LoVo (cell line): ENCODE data around the gene CDC123.
A peak's percentile ranks its signal among the peaks of the same experiment; 100 is the strongest.
"Not testable (repeated sequence)": the region's sequence is repeated elsewhere in the genome, so short reads cannot be mapped to it uniquely, and the experiment has no call there.

ENCODE experiments used
- DNase-seq: peaks from one replicate; pipeline ENCODE4 v3.0.0-alpha.2; 2016; ENCODE audit warnings: low spot score

CDC123 gene, protein sequence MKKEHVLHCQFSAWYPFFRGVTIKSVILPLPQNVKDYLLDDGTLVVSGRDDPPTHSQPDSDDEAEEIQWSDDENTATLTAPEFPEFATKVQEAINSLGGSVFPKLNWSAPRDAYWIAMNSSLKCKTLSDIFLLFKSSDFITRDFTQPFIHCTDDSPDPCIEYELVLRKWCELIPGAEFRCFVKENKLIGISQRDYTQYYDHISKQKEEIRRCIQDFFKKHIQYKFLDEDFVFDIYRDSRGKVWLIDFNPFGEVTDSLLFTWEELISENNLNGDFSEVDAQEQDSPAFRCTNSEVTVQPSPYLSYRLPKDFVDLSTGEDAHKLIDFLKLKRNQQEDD

DNA sequence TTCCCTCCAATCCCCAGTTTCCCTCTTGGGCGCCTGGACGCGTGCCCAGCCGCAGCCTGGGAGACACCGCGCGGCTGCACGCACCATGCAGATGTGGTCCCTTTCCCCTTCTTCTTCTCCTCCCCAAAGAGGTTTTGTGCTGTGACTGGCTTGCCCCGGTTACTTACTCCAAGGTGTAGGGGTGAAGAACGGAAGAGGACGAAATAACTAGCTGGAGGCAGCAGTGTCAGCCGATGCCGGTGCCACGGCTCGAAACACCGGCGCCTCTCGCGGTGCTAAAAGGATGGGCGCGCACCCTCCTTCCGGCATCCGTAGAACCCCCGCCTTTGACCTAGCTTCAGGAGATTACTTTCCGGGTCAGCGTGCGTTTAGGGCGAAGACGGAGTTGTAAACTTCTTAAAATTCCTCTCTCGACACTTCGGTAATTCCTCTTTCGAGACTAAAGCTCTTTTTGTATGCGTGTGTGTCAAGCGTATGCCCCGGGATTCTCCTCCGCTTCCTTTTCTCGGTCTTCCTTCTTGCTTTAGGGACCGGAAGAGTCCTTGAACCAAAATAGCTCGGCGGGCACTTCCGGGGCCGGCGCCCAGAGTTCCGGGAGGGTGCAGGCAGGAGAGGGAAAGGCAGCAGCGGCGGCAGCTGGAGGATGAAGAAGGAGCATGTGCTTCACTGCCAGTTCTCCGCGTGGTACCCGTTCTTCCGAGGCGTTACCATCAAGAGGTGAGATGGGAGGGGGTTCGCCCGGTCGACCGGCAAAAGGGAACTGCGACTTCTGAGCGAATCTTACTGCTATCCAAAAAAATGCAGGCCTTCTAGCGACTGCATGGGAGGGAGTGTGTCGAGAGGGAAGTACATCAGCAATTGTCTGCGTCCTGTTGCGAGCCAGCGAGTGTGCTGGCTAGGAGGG is at the start of gene CDC123, which contains the start of gene NUDT5:
TSS of gene CDC123 (plus strand) at position 586 of the 904 bp plus-strand sequence. CDS start at position 644, 58 bp downstream.
TSS of gene NUDT5 (minus strand) at position 289 of the 904 bp plus-strand sequence. CDS start 9,600 bp downstream, outside the sequence.
- peak; percentile 88 for DNase-seq

DNA sequence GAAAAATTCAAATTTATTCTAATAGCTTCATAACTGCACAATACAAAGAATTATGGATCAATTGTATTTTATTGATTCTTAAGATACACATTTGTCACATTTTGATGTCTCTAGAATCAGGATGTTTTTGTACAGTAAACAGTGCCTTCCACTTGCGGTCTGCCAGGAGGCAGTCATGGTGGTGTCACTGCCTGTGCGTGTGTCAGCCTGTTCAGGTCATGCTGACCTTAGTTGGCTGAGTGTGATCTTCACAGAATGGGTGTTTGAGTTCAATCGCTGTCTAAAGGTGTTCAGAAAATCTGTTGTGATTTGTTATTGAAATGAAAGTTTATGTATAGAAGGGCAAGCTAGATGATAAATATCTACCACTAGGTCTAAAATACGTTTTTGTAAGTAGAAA is 45.8 kb upstream of the CDC123 start:
- DNase-seq, result no peak

DNA sequence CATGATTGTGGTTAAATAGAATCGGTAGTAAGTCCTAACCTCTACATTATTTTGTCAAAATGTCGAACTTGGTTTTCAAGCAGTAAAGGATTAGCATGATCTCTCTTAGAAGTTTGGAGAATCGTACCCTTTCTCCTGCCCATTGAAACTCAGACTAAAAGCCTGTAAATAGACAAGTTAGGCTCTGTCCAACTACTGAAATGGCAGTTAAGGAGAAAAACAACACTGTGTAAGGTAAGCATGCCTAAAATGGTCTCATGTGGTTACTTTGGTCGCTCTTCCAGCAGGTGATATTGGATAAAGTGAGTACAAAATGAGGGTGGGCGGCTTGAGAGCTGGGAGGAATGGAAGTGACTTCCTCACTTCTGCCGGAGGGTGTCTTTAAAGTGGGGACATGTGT is 41.5 kb upstream of the CDC123 start:
- DNase-seq, result no peak

DNA sequence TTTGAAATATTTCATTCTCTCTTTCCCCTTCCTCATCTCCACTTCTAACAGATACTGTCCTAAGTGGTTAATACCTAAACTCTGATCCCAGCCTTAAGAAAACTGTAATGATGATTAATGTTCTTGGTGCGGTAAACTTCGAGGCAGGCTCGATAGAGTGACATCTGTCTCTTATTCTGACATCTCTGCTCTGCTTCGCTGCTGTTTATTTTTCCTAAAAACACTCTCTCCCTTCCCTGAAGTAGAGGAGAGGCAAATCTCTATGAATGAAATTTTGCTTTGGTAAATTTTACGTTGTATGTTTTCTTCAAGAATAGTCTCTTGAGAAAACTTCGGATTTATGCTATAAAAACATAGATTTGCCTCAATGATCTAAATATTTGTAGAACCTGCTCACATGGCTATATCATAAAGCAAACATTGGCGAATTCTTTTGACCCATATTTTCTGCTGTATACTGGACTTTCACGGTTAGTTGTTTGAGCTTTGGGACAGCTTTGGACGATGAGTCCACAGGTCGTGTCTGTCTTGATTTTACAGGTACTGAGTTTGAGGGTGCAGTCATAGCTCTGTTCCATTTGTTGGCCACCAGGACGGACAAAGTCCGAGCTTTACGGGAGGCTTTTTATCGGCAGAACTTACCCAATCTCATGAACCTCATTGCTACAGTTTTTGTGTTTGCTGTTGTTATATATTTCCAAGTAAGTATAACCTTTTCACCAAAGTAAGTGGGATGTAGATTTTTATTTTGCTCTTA is 39.4 kb upstream of the CDC123 start:
- no peak for DNase-seq

DNA sequence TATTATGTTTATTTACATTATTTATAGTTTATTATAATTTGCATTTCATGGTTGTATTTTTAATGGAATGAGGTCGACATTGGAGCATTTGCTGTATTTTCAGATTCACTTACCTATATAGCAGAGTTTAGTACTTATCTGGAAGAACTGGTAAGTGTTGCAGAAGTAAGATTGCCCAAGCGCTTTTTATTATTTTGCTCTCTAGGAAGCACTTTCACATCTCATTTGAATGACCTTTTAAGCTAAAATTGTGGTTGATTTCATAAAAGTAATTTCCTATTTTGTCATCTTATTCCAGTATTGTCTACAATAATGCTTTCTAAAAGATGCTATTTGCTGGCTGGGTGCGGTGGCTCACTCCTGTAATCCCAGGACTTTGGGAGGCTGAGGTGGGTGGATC is 37.9 kb upstream of the CDC123 start:
- DNase-seq, result no peak

DNA sequence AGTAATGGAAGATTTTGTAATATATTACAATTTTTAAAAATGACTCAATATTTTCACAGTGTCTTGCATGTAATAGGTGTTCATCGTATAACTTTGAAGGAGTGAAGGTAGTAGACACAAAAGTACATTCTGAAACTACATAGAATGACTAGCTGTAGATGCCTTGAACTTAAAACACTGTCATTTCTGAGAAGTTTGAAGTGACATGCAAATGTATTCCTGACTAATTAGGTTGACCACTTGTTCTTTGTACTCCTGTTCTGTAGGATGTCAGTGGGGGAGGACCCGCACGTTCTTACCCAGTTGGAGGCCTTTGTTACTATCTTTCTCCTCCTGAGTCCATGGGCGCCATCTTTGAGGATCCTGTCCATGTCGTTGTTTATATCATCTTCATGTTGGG is 35.3 kb upstream of the CDC123 start:
- DNase-seq, result no peak

DNA sequence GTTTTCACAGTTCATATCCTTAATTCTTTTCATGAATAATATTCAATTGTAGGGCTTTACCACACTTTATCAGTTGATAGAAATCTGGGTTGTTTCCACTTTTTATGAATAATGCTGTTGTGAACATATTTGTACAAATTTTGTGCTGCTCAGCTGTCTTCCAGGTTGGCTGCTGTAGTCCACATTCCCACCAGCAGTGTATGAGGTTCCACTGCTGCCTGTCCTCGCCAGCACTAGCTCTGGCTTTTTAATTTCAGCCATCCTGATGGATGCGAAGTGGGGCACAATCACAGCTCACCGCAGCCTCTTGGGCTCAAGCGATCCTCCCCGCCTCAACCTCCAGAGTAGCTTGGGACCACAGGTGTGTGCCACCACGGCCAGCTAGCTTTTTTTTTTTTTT is 33.1 kb upstream of the CDC123 start:
- DNase-seq, result no peak

DNA sequence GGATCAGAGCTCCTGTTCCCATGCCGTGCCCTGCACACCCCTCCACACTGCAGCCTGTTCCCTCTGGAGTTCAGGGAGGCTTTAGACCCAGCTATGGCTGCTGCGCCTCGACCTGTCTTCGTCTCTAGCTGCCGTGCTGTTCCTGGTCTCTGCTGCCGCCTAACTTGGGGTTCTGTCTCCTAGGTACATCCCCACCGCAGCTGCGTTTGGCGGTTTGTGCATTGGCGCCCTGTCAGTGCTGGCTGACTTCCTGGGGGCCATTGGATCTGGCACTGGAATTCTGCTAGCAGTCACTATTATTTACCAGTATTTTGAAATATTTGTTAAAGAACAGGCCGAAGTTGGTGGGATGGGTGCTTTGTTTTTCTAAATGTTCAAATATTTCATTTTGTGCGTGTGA is 31.9 kb upstream of the CDC123 start:
- DNase-seq, result no peak

DNA sequence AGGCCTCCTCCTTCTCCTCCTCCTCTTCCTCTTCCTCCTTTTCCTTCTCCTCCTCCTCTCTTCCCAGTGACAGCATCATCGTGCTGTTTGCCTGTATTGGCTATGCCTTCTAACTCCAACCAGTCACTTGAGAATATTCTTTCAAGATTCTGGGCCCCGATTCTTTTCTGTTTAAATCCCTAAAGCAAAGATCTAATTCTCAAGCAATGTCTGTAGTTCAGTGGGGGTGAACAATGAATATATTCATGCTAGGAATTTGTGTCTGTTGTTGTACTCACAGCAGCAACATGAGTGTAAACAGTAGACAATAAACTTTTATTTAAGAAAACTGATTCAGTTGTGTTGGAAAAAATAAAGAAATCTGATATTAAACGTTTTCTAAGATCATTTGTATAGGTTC is 31.0 kb upstream of the CDC123 start:
- no peak for DNase-seq

DNA sequence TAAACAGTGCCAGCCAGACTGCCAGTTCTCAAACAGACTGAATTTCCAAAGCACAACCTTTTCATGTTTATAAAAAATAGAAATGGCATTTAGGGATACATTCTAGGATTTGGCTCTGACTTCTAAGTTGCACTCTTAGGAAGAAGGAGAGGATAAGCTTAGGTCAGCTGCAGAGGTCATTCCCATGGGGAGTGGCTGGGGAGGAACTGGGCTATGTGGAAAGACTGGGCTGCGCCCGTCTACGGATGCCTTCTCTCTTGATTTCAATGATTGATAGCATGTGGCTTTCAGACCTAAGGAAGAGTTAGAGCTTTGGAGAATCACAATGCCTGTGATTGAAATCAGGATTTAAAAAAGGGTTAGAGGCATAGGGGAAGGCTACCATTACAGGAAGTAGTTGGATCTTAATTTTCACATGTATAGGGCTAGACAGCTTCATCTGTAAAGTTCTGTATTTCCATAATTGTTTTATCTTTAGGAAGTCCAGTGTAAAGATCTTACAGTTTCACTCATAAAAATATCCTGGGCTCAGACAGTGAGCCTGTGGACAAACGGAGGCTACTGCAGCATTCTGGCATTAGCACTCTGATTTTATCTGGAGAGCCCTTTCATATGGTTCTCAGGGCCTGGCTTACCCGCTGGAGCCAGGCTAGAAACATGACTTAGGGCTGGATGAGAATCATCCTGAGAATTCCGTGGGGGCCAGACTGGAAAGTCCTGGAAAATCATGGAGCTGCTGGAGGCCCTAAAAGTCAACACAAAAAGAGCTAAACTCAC is 29.8 kb upstream of the CDC123 start:
- DNase-seq, result no peak

DNA sequence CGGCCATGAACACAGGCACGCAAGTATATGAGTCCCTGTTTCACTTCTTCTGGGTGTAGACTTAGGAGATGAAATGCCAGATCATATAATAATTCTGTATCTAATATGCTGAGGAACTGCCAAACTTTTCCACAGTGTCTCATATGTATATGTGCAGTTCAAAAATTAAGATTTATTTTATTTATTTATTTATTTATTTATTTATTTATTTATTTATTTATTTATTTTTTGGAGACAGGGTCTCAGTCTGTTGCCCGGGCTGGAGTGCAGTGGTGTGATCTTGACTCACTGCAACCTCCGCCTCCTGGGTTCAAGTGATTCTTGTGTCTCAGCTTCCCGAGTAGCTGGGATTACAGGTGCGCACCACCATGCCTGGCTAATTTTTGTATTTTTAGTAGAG is 24.5 kb upstream of the CDC123 start:
- not testable (repeated sequence) for DNase-seq

DNA sequence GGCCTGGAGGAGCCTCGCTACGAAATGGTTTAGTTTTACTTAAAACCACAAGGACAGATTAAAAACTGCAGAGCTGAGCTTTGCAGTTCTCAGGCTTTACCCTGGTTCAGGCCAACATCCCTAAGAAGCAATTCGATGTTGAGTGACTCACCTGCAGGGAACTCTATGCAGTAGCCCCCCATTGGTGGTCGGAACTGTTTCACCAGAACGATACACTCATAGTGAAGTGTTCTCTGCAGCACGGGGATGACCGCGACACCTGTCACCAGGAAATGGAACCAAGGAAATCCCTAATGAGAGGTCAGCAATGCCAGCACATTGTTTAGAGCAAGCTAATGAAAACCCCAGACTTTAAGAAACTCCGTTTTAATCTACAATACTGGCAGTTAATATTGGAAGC is 18.3 kb upstream of the CDC123 start:
- no peak for DNase-seq

DNA sequence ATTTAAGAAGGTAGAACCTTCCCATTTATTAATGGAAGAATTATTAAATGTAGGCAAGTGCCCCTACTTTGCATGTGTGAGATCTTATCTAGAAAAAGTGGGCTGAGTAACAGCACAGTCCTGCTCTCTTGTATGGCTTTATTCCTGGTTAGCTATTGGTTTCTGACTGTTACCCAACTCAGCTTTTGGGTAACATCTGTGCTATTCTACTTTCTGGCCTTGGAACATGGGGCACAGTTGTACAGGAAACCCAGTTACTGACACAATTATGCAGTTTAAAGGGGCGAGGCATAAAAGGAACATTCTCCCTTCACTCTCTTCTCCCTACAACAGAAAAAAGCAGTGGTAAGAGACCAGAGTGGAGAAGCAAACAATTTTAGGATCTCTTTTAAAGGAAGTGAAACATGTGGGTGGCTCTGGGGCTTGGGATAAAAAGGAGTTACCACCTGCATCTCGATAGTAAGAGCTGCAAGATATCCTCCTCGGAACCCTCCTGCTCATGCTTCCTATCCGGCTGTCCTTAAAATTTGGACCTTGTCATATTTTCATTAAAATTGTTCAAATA is 16.3 kb upstream of the CDC123 start:
- DNase-seq, result no peak

DNA sequence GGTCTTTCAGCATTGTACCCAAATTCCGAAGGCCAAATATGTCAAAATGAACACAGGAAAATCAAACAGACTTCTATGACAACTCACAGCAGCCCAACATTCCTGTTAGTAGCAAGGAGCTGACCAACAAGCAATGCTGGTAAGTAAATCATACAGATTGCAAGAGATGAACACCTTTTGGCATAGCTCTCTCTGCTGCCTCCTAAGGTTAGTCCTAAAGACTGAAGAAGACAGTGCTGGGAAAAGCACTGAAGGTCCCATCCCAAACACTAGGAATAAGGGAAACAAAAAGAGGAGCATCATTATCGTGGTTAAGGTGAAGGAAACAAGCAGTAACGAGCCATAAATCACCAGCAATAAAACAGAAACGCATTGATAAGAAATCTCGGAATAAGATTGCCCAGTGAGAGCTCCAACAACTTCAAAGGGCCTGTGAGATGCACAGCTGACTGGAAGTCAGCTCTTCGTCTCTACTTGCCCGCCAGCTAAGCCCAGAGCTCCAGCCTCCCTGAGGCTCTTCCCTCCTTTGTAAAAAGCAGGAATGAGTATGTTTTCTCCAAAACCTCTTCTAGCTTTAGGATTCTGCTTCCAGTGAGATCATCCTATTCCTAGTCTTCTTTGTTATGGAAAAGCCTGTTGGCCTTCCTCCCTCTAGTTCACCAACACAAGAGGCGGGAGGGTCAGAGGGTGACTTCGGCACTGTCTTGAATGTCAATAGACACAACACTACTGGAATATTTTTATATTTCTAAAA is 15.6 kb upstream of the CDC123 start:
- no peak for DNase-seq

DNA sequence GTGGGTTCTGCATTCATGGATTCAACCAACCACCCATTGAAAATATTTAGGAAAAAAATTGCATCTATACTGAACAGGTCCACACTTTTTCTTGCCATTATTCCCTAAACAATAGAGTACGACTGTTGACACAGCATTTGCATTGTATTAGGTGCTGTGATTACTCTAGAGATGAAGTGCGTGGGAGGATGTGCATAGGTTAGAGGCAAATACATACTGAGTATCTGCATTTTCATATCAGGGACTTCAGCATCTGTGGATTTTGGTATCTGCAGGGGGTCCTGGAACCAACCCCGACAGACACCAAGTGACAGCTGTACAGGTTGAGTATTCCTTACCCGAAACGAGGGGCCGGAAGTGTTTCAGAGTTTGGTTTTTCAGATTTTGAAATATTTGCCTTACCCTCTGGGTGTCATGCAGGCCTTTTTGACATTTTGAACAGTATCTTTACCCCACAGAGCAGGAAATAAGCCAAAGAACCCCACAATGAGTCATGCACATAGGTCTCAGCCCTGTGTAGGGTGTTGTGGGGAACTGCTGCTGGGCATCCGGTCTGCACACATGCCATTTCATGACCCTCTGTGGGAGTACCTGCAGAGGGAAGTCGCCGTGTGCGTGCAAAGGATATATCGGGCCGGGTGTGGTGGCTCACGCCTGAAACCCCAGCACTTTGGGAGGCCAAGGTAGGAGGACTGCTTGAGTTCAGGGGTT is 14.8 kb upstream of the CDC123 start:
- DNase-seq, result no peak

DNA sequence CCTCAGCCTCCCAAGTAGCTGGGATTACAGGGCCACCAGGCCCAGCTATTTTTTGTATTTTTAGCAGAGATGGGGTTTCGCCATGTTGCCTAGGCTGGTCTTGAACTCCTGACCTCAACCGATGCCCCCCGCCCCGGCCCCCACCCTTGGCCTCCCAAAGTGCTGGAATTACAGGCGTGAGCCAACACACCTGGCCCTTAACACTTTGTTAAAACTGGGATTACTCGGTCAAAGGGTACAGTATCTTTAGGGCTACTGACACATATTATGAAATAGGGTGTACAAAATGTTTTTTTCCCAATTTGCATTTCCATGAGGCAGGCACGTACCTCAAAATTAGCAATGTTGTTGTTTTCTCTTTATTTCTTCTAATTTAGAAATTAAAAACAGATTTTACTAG is 11.8 kb upstream of the CDC123 start:
- no peak for DNase-seq

DNA sequence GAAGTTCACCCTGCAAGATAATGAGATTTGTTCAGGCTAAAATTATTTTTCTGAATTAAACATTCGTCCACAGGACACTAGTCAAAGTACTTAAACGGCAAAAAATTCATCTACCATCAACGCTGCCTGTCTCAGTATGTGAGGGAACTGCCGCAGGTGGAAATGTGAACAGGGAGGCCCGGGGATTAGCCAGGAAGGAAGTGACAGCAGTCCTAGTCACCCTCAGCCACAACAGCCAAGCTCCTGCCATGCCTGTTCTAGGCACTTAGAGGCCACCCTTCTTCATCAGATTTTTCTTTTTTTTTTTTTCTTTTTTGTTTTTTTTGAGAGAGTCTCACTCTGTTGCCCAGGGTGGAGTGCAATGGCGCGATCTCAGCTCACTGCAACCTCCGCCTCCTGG is 9.7 kb upstream of the CDC123 start:
- no peak for DNase-seq

DNA sequence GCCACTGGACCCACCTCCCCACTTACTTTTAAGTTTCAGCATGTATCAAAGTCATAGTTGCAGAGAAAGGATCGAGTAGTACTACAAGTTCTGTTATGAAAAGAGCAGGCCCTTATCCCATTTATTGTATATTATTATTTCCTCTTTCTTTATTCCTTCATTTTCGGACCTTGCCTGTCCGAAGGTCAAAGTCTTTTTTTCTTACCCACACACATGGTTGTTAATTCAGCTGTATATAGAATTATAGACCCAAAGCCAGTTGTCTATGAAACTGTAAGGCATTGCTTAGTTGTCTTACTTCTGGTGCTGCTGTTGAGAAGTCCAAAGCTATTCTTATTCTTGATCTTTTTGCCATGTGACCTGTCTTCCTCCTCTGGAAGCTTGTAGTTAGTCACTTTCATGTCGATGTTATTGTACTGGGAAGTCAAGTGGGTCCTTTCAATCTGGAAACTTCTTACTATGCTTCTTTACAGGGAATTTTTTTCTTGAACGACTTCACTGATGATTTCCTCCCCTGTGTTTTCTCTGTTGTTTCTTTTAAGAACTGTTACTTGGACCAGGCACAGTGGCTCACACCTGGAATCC is 8.6 kb upstream of the CDC123 start:
- no peak for DNase-seq

DNA sequence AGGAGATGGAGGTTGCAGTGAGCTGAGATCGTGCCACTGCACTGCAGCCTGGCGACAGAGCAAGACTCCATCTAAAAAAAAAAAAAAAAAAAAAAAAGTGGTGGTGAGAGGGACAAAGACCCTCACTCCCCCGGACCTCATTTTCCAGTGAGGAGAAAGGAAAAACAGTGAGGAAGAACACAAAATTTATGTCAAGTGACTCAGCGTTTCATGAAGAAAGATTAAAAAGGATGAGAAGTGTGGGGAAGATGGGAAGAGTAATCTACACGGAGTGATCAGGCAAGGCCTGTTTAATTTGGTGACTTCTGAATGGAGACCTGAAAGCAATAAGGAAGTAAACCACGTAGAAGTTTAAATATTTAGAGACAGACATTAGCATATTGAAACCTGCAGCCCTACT is 7.3 kb upstream of the CDC123 start:
- no peak for DNase-seq

DNA sequence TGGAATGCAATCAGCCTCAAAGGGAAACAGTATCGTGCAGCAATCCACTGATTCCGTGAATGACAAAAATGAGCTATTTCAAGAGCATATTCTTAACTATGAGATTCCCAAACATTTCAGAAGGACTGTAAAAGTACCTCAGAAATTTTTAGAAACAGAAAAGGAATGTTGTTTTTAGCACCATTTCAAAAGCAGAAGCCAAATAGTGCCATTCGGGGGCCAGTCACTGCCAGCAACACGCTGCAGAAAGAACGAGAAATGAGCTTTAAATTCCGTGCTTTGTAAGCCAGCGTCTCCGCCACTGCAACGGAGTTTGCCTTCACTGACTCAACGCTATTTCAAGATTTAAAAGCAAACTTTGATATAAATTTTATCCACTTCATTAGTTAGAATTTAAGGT is 6.6 kb upstream of the CDC123 start:
- DNase-seq, result no peak
